Activated naive CD4-positive, alpha-beta T cell treated with anti-CD3 and anti-CD28 coated beads, Interleukin-2, amount 10 ng/mL, durations not matched to agents 7 days and 5 days (primary cell): ENCODE data around the gene KLHDC7B.
"Not testable (repeated sequence)": the region's sequence is repeated elsewhere in the genome, so short reads cannot be mapped to it uniquely, and the experiment has no call there.

Experiments
- CTCF ChIA-PET: fragments of 350-600 bp; sonication (Branson Sonifier 250); formaldehyde crosslinking; loops from one replicate; lab custom pipeline; 2021; ENCODE audit warnings: antibody characterized with exemption; lab: Charles Lee
- DNase-seq: peaks from one replicate; pipeline ENCODE4 v3.0.0-alpha.2; 2020
- H3K27ac Mint-ChIP-seq: one replicate; pipeline ENCODE4 v1.8.0; 2021; ENCODE audit warnings: mild to moderate bottlenecking, moderate library complexity, mixed read lengths
- H3K27me3 Mint-ChIP-seq: one replicate; pipeline ENCODE4 v1.8.0; 2021; ENCODE audit warnings: mild to moderate bottlenecking, mixed read lengths
- H3K36me3 Mint-ChIP-seq: one replicate; pipeline ENCODE4 v1.8.0; 2021; ENCODE audit warnings: mixed read lengths
- H3K4me1 Mint-ChIP-seq: one replicate; pipeline ENCODE4 v1.8.0; 2021; ENCODE audit warnings: mixed read lengths
- H3K4me3 Mint-ChIP-seq: one replicate; pipeline ENCODE4 v1.8.0; 2021; ENCODE audit warnings: mild to moderate bottlenecking, moderate library complexity, mixed read lengths
- H3K9me3 Mint-ChIP-seq: one replicate; pipeline ENCODE4 v1.8.0; 2021; ENCODE audit warnings: mixed read lengths

The KLHDC7B gene

GRCh38 chr22:50529897-50530579 is 15.7 kb upstream of the KLHDC7B start, which contains the start of gene TYMP:
Gene TYMP (minus strand): TSS chr22:50530012. CDS start chr22:50529709, 303 bp downstream.
- CTCF ChIA-PET = interaction anchor here (1.6 to 6.1 kb wide), 2 partner anchors 9 to 91 kb away, joined by 6 to 46 read pairs; no protein-coding TSS in a partner anchor
- H3K27ac Mint-ChIP-seq = peak within 1 kb of the TSS; percentile 98
- peak; percentile 83 for DNase-seq
- no peaks in the 10 kb centered on the region for H3K9me3 Mint-ChIP-seq
- H3K4me1 Mint-ChIP-seq = peaks cover 50% of the 10 kb centered on the region
- no peaks in the 10 kb centered on the region for H3K36me3 Mint-ChIP-seq
- peaks cover 3% of the 10 kb centered on the region for H3K27me3 Mint-ChIP-seq
- peak within 1 kb of the TSS; percentile 93 for H3K4me3 Mint-ChIP-seq

DNA sequence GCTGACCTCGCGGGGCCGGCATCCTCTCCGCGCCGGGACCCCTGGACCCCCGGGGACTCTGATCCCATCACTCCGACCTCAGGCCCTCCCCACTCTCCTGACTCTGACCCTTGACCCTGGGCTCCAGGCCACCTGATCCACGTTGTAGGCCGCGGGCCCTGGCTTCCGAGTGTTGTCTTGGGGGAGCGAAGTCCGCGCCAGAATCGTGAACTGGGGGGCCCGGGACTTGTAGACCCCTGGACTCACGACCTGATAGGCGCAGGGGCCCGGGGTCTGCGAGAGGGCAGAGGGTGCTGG is 15.2 kb upstream of the KLHDC7B start:
- CTCF ChIA-PET = no interaction called here
- Mint-ChIP-seq H3K4me3 (peak overlapping the region; percentile 93), H3K27me3 (peaks cover 3% of the 10 kb centered on the region), H3K36me3 (no peaks in the 10 kb centered on the region), H3K4me1 (peaks cover 52% of the 10 kb centered on the region), H3K9me3 (no peaks in the 10 kb centered on the region), H3K27ac (peak overlapping the region; percentile 98)
- no peak for DNase-seq

GRCh38 chr22:50530877-50531545 is 14.7 kb upstream of the KLHDC7B start:
- H3K4me3 Mint-ChIP-seq = peak overlapping the region; percentile 93
- H3K9me3 Mint-ChIP-seq = no peaks in the 10 kb centered on the region
- H3K36me3 Mint-ChIP-seq = no peaks in the 10 kb centered on the region
- CTCF ChIA-PET = interaction anchor here (1.1 to 1.3 kb wide), 2 partner anchors 10 to 12 kb away, joined by 4 to 5 read pairs; no protein-coding TSS in a partner anchor
- peak overlapping the region; percentile 98 for H3K27ac Mint-ChIP-seq
- H3K27me3 Mint-ChIP-seq = peaks cover 3% of the 10 kb centered on the region
- H3K4me1 Mint-ChIP-seq = peaks cover 53% of the 10 kb centered on the region
- DNase-seq = peak; percentile 92

- H3K27me3 Mint-ChIP-seq = peaks cover 3% of the 10 kb centered on the region
- H3K36me3 Mint-ChIP-seq = no peaks in the 10 kb centered on the region
- peak overlapping the region; percentile 98 for H3K27ac Mint-ChIP-seq
- H3K4me3 Mint-ChIP-seq = peak overlapping the region; percentile 93
- peaks cover 58% of the 10 kb centered on the region for H3K4me1 Mint-ChIP-seq
- peak; percentile 82 for DNase-seq
- CTCF ChIA-PET = interaction anchor here (1.1 to 1.3 kb wide), 2 partner anchors 9 to 11 kb away, joined by 4 to 5 read pairs; no protein-coding TSS in a partner anchor
- no peaks in the 10 kb centered on the region for H3K9me3 Mint-ChIP-seq
Observed at GRCh38 chr22:50531546-50531961, 14.1 kb upstream of the KLHDC7B start.

- no peaks in the 10 kb centered on the region for H3K36me3 Mint-ChIP-seq
Observed at GRCh38 chr22:50531962-50532674, 13.6 kb upstream of the KLHDC7B start.

DNA sequence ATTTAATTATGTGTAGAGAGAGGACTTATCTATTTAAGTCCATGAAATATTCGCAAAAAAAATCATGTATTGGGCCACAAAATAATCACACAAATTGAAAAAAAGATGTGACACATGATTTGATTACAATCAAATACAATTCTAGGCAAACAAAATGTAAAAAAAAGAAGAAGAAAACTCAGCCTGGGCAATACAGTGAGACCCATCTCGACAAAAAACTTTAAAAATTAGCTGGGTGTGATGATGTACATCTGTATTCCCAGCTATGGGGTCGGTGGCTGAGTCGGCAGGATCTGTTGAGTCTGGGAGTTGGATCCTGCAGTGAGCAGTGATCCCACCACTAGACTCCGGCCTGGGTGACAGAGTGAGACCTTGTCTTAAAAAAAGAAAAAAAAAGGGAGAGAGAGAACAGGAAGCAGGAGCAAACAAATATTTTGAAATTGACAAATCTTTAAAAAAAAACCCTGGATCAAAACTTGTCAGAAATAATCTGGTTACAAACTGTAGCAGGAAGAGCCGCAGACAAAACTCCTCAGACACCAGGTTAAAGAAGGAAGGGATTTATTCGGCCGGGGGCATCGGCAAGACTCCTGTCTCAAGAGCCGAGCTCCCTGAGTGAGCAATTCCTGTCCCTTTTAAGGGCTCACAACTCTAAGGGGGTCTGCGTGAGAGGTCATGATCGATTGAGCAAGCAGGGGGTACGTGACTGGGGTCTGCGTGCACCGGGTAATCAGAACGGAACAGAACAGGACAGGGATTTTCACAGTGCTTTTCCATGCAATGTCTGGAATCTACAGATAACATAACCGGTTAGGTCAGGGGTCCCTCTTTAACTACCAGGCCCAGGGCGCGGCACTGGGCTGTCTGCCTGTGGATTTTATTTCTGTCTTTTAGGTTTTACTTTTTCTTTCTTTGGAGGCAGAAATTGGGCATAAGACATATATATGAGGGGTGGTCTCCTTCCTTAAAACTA is 12.6 kb upstream of the KLHDC7B start:
- Mint-ChIP-seq H3K4me1 (peaks cover 56% of the 10 kb centered on the region), H3K27ac (peak overlapping the region; percentile 98), H3K36me3 (no peaks in the 10 kb centered on the region), H3K27me3 (peaks cover 3% of the 10 kb centered on the region), H3K4me3 (peak overlapping the region; percentile 93), H3K9me3 (no peaks in the 10 kb centered on the region)
- no peak for DNase-seq
- CTCF ChIA-PET = no interaction called here

More at GRCh38 chr22:50531962-50532674, 13.6 kb upstream of the KLHDC7B start:
- CTCF ChIA-PET = interaction anchor here (1.1 to 1.3 kb wide), 2 partner anchors 9 to 10 kb away, joined by 4 to 5 read pairs; no protein-coding TSS in a partner anchor
- peak; percentile 44 for DNase-seq
- Mint-ChIP-seq H3K4me1 (peaks cover 56% of the 10 kb centered on the region), H3K9me3 (no peaks in the 10 kb centered on the region), H3K27ac (peak overlapping the region; percentile 98), H3K4me3 (peak overlapping the region; percentile 93), H3K27me3 (peaks cover 3% of the 10 kb centered on the region)

DNA sequence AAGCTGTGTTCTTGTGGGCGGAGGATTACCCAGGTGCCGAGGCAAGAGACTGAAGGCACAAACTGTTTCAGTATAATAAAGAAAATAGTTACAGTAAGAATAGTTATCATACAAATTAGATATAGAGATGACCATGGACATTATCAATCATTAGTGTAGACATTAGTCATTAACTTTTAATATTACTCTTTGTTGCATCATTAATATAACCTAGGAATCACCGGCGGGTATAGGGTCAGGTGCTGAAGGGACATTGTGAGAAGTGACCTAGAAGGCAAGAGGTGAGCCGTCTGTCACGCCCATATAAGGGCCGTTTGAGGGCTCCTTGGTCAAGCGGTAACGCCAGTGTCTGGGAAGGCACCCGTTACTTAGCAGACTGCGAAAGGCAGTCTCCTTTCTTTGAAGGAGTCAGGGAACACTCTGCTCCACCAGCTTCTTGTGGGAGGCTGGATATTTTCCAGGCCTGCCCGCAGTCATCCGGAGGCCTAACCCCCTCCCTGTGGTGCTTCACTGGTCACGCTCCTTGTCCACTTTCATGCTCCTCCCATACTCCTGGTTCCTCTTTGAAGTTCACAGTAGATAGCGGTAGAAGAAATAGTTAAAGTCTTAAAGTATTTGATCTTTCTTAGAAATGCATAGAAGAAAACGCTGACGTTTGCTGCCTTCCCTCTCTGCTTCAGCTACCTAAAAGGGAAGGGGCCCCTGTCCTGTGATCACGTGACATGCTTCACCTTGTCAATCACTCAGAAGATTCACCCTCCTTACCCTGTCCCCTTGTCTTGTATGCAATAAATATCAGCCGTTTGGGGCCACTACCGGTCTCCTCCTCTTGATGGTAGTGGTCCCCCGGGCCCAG is 11.6 kb upstream of the KLHDC7B start:
- peaks cover 52% of the 10 kb centered on the region for H3K4me1 Mint-ChIP-seq
- CTCF ChIA-PET = interaction anchor here (2.4 kb wide), 1 partner anchor 8 kb away, joined by 5 read pairs; the partner anchor contains the start of gene SCO2
- H3K9me3 Mint-ChIP-seq, H3K27me3 Mint-ChIP-seq, DNase-seq, H3K4me3 Mint-ChIP-seq, H3K36me3 Mint-ChIP-seq: not testable (repeated sequence)
- H3K27ac Mint-ChIP-seq = peak overlapping the region; percentile 98

- H3K27me3 Mint-ChIP-seq = peaks cover 3% of the 10 kb centered on the region
- no peak overlapping the region for H3K4me3 Mint-ChIP-seq
- DNase-seq = no peak
- no peaks in the 10 kb centered on the region for H3K36me3 Mint-ChIP-seq
- peaks cover 59% of the 10 kb centered on the region for H3K4me1 Mint-ChIP-seq
- CTCF ChIA-PET = interaction anchor here (1.3 to 2.4 kb wide), 2 partner anchors 9 to 10 kb away, joined by 3 to 5 read pairs; partner anchors contain the start of genes KLHDC7B and SCO2
- peak overlapping the region; percentile 49 for H3K27ac Mint-ChIP-seq
- no peaks in the 10 kb centered on the region for H3K9me3 Mint-ChIP-seq
Observed at GRCh38 chr22:50535113-50535512, 10.6 kb upstream of the KLHDC7B start.

GRCh38 chr22:50536226-50536625 is 9.5 kb upstream of the KLHDC7B start:
- no peaks in the 10 kb centered on the region for H3K9me3 Mint-ChIP-seq
- H3K27ac Mint-ChIP-seq = peak overlapping the region; percentile 37
- H3K4me1 Mint-ChIP-seq = peaks cover 69% of the 10 kb centered on the region
- H3K36me3 Mint-ChIP-seq = peaks cover 2% of the 10 kb centered on the region
- no peak for DNase-seq
- CTCF ChIA-PET = interaction anchor here (1.3 to 2.4 kb wide), 4 partner anchors 9 to 27 kb away, joined by 3 to 5 read pairs (median 3); partner anchors contain the start of genes KLHDC7B, SCO2 and SYCE3
- H3K4me3 Mint-ChIP-seq = no peak overlapping the region
- H3K27me3 Mint-ChIP-seq = no peaks in the 10 kb centered on the region

GRCh38 chr22:50537765-50538164 is 7.9 kb upstream of the KLHDC7B start:
- DNase-seq = no peak
- H3K36me3 Mint-ChIP-seq = peaks cover 2% of the 10 kb centered on the region
- H3K9me3 Mint-ChIP-seq = no peaks in the 10 kb centered on the region
- no peaks in the 10 kb centered on the region for H3K27me3 Mint-ChIP-seq
- H3K4me3 Mint-ChIP-seq = no peak overlapping the region
- peaks cover 79% of the 10 kb centered on the region for H3K4me1 Mint-ChIP-seq
- H3K27ac Mint-ChIP-seq = peak overlapping the region; percentile 100
- CTCF ChIA-PET = interaction anchor here (1.1 kb wide), 1 partner anchor 12 kb away, joined by 3 read pairs; the partner anchor contains the start of gene SCO2

- CTCF ChIA-PET = interaction anchor here (1.8 to 3.2 kb wide), 5 partner anchors 8 to 81 kb away, joined by 4 to 18 read pairs (median 7); partner anchors contain the start of gene SCO2
- Mint-ChIP-seq H3K9me3 (no peaks in the 10 kb centered on the region), H3K27ac (peak overlapping the region; percentile 100), H3K4me3 (peak overlapping the region; percentile 21), H3K36me3 (peaks cover 2% of the 10 kb centered on the region), H3K4me1 (peaks cover 70% of the 10 kb centered on the region), H3K27me3 (no peaks in the 10 kb centered on the region)
- DNase-seq = no peak
Observed at GRCh38 chr22:50540381-50540780, 5.3 kb upstream of the KLHDC7B start.

DNA sequence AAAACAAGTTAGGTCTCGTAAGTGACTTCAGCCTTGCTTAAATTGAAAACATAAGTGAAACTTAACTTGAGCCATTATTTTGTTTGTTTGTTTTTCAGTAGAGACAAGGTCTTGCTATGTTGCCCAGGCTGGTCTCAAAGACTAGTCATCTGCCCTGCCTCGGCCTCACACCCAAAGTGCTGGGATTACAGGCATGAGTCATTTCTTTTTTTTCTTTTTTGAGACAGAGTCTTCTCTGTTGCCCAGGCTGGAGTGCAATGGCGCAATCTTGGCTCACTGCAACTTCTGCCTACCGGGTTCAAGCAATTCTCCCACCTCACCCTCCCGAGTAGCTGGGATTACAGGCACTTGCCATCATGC is 4.1 kb upstream of the KLHDC7B start:
- not testable (repeated sequence) for H3K36me3 Mint-ChIP-seq, H3K9me3 Mint-ChIP-seq, H3K27me3 Mint-ChIP-seq, DNase-seq, H3K4me3 Mint-ChIP-seq
- H3K4me1 Mint-ChIP-seq = peaks cover 74% of the 10 kb centered on the region
- CTCF ChIA-PET = interaction anchor here (1.8 to 3.2 kb wide), 2 partner anchors 10 to 80 kb away, joined by 4 to 14 read pairs; no protein-coding TSS in a partner anchor
- H3K27ac Mint-ChIP-seq = peak overlapping the region; percentile 100
